HepG2 (cell line): ENCODE measurements around the gene SEBOX. TPM values are rescaled to one million over a fixed set of nuclear protein-coding genes. Genes with fewer than 3 reads are reported as not detected.

ENCODE experiments used
- ATAD3A ChIP-seq: sonication (generic); formaldehyde crosslinking; IDR thresholded peaks from 2 replicates; pipeline ENCODE4 v1.4.0; 2020; ENCODE audit warnings: missing genetic modification reagents
- ATRX ChIP-seq: sonication (generic); formaldehyde crosslinking; IDR thresholded peaks from 2 replicates; pipeline ENCODE4 v1.4.0; 2020; ENCODE audit warnings: missing genetic modification reagents, borderline replicate concordance
- CREBL2 ChIP-seq: sonication (generic); formaldehyde crosslinking; IDR thresholded peaks from 2 replicates; pipeline ENCODE4 v1.8.1; 2023; ENCODE audit warnings: missing genetic modification reagents, mild to moderate bottlenecking, borderline replicate concordance
- FOXC1 ChIP-seq: sonication (generic); formaldehyde crosslinking; IDR thresholded peaks from 2 replicates; pipeline ENCODE4 v1.8.0; 2022; ENCODE audit warnings: mild to moderate bottlenecking, missing genetic modification reagents, borderline replicate concordance
- HDAC2 ChIP-seq: sonication (generic); formaldehyde crosslinking; IDR thresholded peaks from 2 replicates; pipeline ENCODE4 v1.4.0; 2020; ENCODE audit warnings: missing genetic modification reagents
- HDAC6 ChIP-seq: fragments of 200-600 bp; sonication (generic); IDR thresholded peaks from 2 replicates; pipeline ENCODE4 v1.7.0; 2017; ENCODE audit warnings: mild to moderate bottlenecking, antibody characterized with exemption, low read length, low read depth
- MIXL1 ChIP-seq: IDR thresholded peaks from 2 replicates; pipeline ENCODE4 v1.6.1; 2016
- ONECUT2 ChIP-seq: sonication (generic); formaldehyde crosslinking; IDR thresholded peaks from 2 replicates; pipeline ENCODE4 v1.4.0; 2020; ENCODE audit warnings: missing genetic modification reagents
- RFXAP ChIP-seq: sonication (generic); formaldehyde crosslinking; IDR thresholded peaks from 2 replicates; pipeline ENCODE4 v1.4.0; 2020; ENCODE audit warnings: missing genetic modification reagents, borderline replicate concordance
- SRSF4 ChIP-seq: fragments of 200-400 bp; formaldehyde crosslinking; IDR thresholded peaks from one replicate; pipeline ENCODE4 v1.6.1; 2018; ENCODE audit warnings: mild to moderate bottlenecking, low read depth, low read length, moderate library complexity; ENCODE audit not compliant: poor library complexity, severe bottlenecking
- TBX2 ChIP-seq: sonication (generic); formaldehyde crosslinking; IDR thresholded peaks from 2 replicates; pipeline ENCODE4 v1.5.0; 2020; ENCODE audit warnings: missing genetic modification reagents, mild to moderate bottlenecking, borderline replicate concordance
- TEAD3 ChIP-seq: optimal IDR thresholded peaks from 2 replicates; pipeline ENCODE3; 2016; ENCODE audit warnings: borderline replicate concordance
- THAP11 ChIP-seq: IDR thresholded peaks from 2 replicates; pipeline ENCODE4 v1.6.1; 2016; ENCODE audit warnings: missing biosample characterization, missing genetic modification reagents
- XBP1 ChIP-seq: sonication (generic); formaldehyde crosslinking; IDR thresholded peaks from 2 replicates; pipeline ENCODE4 v1.5.0; 2020; ENCODE audit warnings: missing genetic modification reagents
- YEATS2 ChIP-seq: sonication (generic); formaldehyde crosslinking; IDR thresholded peaks from 2 replicates; pipeline ENCODE4 v1.4.0; 2020; ENCODE audit warnings: missing genetic modification reagents, borderline replicate concordance
- ZC3H13 ChIP-seq: sonication (generic); formaldehyde crosslinking; IDR thresholded peaks from 2 replicates; pipeline ENCODE4 v1.8.1; 2023; ENCODE audit warnings: mild to moderate bottlenecking, missing genetic modification reagents, moderate library complexity
- ZNF44 ChIP-seq: sonication (generic); formaldehyde crosslinking; IDR thresholded peaks from 2 replicates; pipeline ENCODE4 v1.5.1; 2020; ENCODE audit warnings: mild to moderate bottlenecking, missing genetic modification reagents
- ZNF547 ChIP-seq: sonication (generic); formaldehyde crosslinking; IDR thresholded peaks from 2 replicates; pipeline ENCODE4 v1.5.1; 2020; ENCODE audit warnings: mild to moderate bottlenecking, missing genetic modification reagents
- ZNF550 ChIP-seq: sonication (generic); formaldehyde crosslinking; IDR thresholded peaks from 2 replicates; pipeline ENCODE4 v1.4.0; 2020; ENCODE audit warnings: mild to moderate bottlenecking, missing genetic modification reagents, borderline replicate concordance
- polyA plus RNA-seq, 8 experiments: library from polyadenylated mRNA; depleted of rRNA in 3 of 8; stranded (reverse) in 7 of 8; unstranded in 1 of 8; fragments of >200 nt; fragmentation: Illumina TruSeq in 4 of 8; extraction: Trizol in 4 of 8; gene quantifications; 2 replicates each; pipeline versions ENCODE4 v1.2.1 to v1.2.3, GENCODE V29; 2011 to 2016; ENCODE audit warnings: low read depth in 4 of 8, missing spikeins in 1 of 8, mixed read lengths in 1 of 8; ENCODE audit not compliant: insufficient read depth in 1 of 8
- total RNA-seq, 5 experiments: library from RNA; depleted of rRNA; stranded (reverse); fragments of >200 nt; fragmentation: Illumina TruSeq; extraction: Trizol; gene quantifications; 2 replicates each; pipeline ENCODE4 v1.2.3, GENCODE V29; 2016; ENCODE audit warnings: low read depth in 1 of 5
- TF ChIP-seq, protein P1 (sequence below): sonication (generic); formaldehyde crosslinking; IDR thresholded peaks from 2 replicates; pipeline ENCODE4 v1.9.0; 2021; ENCODE audit warnings: mild to moderate bottlenecking, missing genetic modification reagents
- TF ChIP-seq, protein P2 (sequence below): sonication (generic); formaldehyde crosslinking; IDR thresholded peaks from 2 replicates; pipeline ENCODE4 v1.4.0; 2020; ENCODE audit warnings: missing genetic modification reagents

The SEBOX gene
- total and polyA plus RNA-seq, 2 of the 13 experiments (the other 11 are each of a cell fraction or from before 2014, with no cell fraction given) = not detected

- no peak for TF ChIP-seq TBX2 (CRISPR knock-in tag)
- TF ChIP-seq HDAC2 = peak; percentile 12; the same call in 1 of the 2 replicates
- no peak for TF ChIP-seq XBP1 (CRISPR knock-in tag)
- no peak for TF ChIP-seq ATRX (CRISPR knock-in tag)
- no peak for TF ChIP-seq THAP11 (CRISPR knock-in tag)
- TF ChIP-seq CREBL2 (CRISPR knock-in tag) = no peak
- TF ChIP-seq FOXC1 (CRISPR knock-in tag) = 0 out of 2 replicates have a peak, but pooled peaks have one; percentile 33
- no peak for TF ChIP-seq HDAC6
- TF ChIP-seq ONECUT2 = no peak
- TF ChIP-seq ZNF547 (CRISPR knock-in tag) = peak; percentile 69; the same call in 1 of the 2 replicates
- no peak for TF ChIP-seq YEATS2 (CRISPR knock-in tag)
- no peak for TF ChIP-seq TEAD3 (CRISPR knock-in tag)
- TF ChIP-seq RFXAP (CRISPR knock-in tag) = no peak
- TF ChIP-seq SRSF4 = no peak
- TF ChIP-seq, protein P1, sequence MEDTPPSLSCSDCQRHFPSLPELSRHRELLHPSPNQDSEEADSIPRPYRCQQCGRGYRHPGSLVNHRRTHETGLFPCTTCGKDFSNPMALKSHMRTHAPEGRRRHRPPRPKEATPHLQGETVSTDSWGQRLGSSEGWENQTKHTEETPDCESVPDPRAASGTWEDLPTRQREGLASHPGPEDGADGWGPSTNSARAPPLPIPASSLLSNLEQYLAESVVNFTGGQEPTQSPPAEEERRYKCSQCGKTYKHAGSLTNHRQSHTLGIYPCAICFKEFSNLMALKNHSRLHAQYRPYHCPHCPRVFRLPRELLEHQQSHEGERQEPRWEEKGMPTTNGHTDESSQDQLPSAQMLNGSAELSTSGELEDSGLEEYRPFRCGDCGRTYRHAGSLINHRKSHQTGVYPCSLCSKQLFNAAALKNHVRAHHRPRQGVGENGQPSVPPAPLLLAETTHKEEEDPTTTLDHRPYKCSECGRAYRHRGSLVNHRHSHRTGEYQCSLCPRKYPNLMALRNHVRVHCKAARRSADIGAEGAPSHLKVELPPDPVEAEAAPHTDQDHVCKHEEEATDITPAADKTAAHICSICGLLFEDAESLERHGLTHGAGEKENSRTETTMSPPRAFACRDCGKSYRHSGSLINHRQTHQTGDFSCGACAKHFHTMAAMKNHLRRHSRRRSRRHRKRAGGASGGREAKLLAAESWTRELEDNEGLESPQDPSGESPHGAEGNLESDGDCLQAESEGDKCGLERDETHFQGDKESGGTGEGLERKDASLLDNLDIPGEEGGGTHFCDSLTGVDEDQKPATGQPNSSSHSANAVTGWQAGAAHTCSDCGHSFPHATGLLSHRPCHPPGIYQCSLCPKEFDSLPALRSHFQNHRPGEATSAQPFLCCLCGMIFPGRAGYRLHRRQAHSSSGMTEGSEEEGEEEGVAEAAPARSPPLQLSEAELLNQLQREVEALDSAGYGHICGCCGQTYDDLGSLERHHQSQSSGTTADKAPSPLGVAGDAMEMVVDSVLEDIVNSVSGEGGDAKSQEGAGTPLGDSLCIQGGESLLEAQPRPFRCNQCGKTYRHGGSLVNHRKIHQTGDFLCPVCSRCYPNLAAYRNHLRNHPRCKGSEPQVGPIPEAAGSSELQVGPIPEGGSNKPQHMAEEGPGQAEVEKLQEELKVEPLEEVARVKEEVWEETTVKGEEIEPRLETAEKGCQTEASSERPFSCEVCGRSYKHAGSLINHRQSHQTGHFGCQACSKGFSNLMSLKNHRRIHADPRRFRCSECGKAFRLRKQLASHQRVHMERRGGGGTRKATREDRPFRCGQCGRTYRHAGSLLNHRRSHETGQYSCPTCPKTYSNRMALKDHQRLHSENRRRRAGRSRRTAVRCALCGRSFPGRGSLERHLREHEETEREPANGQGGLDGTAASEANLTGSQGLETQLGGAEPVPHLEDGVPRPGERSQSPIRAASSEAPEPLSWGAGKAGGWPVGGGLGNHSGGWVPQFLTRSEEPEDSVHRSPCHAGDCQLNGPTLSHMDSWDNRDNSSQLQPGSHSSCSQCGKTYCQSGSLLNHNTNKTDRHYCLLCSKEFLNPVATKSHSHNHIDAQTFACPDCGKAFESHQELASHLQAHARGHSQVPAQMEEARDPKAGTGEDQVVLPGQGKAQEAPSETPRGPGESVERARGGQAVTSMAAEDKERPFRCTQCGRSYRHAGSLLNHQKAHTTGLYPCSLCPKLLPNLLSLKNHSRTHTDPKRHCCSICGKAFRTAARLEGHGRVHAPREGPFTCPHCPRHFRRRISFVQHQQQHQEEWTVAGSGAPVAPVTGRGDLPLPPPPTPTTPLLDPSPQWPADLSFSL (CRISPR knock-in tag) = no peak
- TF ChIP-seq, protein P2, sequence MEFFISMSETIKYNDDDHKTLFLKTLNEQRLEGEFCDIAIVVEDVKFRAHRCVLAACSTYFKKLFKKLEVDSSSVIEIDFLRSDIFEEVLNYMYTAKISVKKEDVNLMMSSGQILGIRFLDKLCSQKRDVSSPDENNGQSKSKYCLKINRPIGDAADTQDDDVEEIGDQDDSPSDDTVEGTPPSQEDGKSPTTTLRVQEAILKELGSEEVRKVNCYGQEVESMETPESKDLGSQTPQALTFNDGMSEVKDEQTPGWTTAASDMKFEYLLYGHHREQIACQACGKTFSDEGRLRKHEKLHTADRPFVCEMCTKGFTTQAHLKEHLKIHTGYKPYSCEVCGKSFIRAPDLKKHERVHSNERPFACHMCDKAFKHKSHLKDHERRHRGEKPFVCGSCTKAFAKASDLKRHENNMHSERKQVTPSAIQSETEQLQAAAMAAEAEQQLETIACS = no peak
- TF ChIP-seq ZNF550 (CRISPR knock-in tag) = no peak
- TF ChIP-seq ATAD3A = no peak
- TF ChIP-seq ZC3H13 (CRISPR knock-in tag) = no peak; the same call in 1 of the 2 replicates
- TF ChIP-seq MIXL1 = no peak
- TF ChIP-seq ZNF44 (CRISPR knock-in tag) = 0 out of 2 replicates have a peak, but pooled peaks have one; percentile 40
Observed at GRCh38 chr17:28317966-28318758, 46.8 kb downstream of the SEBOX start (continued).
